ENCODE results near the gene MCF2L. TPM values are rescaled to one million over a fixed set of nuclear protein-coding genes. Genes with fewer than 3 reads are reported as not detected.
"Not testable (repeated sequence)": the region's sequence is repeated elsewhere in the genome, so short reads cannot be mapped to it uniquely, and the experiment has no call there.

The MCF2L gene
- total RNA-seq, 1 experiment from 2014 or later, result not detected

DNA sequence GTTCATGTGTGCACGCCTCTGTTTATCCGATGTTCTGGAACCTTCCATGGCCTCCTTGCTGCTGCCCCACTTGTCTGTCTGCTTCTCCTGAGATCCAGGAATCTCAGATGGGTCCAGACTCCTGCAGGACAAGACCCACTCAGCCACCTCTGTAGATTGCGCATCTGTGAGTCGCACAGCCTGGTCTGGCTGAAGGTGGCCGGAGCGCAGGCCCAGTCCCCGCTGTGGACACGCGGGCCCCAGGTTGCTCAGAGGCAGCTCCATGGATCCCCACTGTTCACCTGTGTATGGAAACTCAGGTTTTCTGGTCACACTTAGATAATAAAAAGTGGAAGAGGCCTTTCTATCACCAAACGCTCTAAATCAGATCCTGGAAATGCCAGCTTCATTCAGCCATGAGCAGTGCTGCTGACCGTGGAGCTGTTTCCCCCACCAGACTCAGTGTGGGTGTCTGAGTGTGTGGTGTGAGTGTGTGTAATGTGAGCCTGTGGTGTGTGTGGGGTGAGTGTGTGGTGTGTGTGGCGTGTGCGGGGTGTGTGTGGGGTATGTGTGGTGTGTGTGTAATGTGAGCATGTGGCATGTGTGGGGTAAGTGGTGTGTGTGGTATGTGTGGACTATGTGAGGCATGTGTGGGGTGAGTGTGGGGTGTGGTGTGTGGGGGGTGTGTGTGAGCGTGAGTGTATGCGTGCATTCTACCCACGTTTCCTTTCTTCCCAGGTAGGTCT, 59.5 kb downstream of the MCF2L start:
- ChIA-PET CTCF (interaction anchor here (0.7 to 1.6 kb wide), 8 partner anchors 8 to 142 kb away, joined by 3 to 6 read pairs (median 4); no protein-coding TSS in a partner anchor), POLR2A (no interaction called here)
- H3K27ac Mint-ChIP-seq (ENCODE audit: low read depth, unreplicated experiment), result no peak overlapping the region
- no peak overlapping the region for H3K4me3 Mint-ChIP-seq (ENCODE audit: unreplicated experiment)
- no peaks in the 10 kb centered on the region for H3K36me3 Mint-ChIP-seq (ENCODE audit: insufficient read depth, unreplicated experiment)
- H3K4me1 Mint-ChIP-seq (ENCODE audit: insufficient read depth, unreplicated experiment), result no peaks in the 10 kb centered on the region
- DNase-seq (ENCODE audit: unreplicated experiment), result no peak
- H3K27me3 Mint-ChIP-seq (ENCODE audit: insufficient read depth, unreplicated experiment), result peaks cover 66% of the 10 kb centered on the region
- TF ChIP-seq, protein P1, sequence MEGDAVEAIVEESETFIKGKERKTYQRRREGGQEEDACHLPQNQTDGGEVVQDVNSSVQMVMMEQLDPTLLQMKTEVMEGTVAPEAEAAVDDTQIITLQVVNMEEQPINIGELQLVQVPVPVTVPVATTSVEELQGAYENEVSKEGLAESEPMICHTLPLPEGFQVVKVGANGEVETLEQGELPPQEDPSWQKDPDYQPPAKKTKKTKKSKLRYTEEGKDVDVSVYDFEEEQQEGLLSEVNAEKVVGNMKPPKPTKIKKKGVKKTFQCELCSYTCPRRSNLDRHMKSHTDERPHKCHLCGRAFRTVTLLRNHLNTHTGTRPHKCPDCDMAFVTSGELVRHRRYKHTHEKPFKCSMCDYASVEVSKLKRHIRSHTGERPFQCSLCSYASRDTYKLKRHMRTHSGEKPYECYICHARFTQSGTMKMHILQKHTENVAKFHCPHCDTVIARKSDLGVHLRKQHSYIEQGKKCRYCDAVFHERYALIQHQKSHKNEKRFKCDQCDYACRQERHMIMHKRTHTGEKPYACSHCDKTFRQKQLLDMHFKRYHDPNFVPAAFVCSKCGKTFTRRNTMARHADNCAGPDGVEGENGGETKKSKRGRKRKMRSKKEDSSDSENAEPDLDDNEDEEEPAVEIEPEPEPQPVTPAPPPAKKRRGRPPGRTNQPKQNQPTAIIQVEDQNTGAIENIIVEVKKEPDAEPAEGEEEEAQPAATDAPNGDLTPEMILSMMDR (IDR thresholded peaks at IDR 0.05; ENCODE audit: unreplicated experiment), result no peak
- intact Hi-C loops (cut with micrococcal nuclease), result no loop called here
- BruUV-seq (replicated peaks), result no TSS peak
- no peaks in the 10 kb centered on the region for H3K9me3 Mint-ChIP-seq (ENCODE audit: unreplicated experiment)

GRCh38 chr13:113029061-113029445, 60.0 kb downstream of the MCF2L start:
- H3K27me3 Mint-ChIP-seq (ENCODE audit: insufficient read depth, unreplicated experiment), result peaks cover 66% of the 10 kb centered on the region
- ChIA-PET POLR2A (interaction anchor here (0.5 kb wide), 1 partner anchor 920 kb away, joined by 3 read pairs; no protein-coding TSS in a partner anchor), CTCF (interaction anchor here (0.8 to 1.6 kb wide), 7 partner anchors 11 to 118 kb away, joined by 3 to 6 read pairs (median 3); no protein-coding TSS in a partner anchor)
- intact Hi-C loops (cut with micrococcal nuclease), result no loop called here
- H3K9me3 Mint-ChIP-seq (ENCODE audit: unreplicated experiment), result no peaks in the 10 kb centered on the region
- BruUV-seq (replicated peaks), result no TSS peak
- no peaks in the 10 kb centered on the region for H3K36me3 Mint-ChIP-seq (ENCODE audit: insufficient read depth, unreplicated experiment)
- no peak overlapping the region for H3K27ac Mint-ChIP-seq (ENCODE audit: low read depth, unreplicated experiment)
- DNase-seq (ENCODE audit: unreplicated experiment), result no peak
- no peaks in the 10 kb centered on the region for H3K4me1 Mint-ChIP-seq (ENCODE audit: insufficient read depth, unreplicated experiment)
- no peak overlapping the region for H3K4me3 Mint-ChIP-seq (ENCODE audit: unreplicated experiment)
- TF ChIP-seq, protein P1 (IDR thresholded peaks at IDR 0.05; ENCODE audit: unreplicated experiment), result no peak

DNA sequence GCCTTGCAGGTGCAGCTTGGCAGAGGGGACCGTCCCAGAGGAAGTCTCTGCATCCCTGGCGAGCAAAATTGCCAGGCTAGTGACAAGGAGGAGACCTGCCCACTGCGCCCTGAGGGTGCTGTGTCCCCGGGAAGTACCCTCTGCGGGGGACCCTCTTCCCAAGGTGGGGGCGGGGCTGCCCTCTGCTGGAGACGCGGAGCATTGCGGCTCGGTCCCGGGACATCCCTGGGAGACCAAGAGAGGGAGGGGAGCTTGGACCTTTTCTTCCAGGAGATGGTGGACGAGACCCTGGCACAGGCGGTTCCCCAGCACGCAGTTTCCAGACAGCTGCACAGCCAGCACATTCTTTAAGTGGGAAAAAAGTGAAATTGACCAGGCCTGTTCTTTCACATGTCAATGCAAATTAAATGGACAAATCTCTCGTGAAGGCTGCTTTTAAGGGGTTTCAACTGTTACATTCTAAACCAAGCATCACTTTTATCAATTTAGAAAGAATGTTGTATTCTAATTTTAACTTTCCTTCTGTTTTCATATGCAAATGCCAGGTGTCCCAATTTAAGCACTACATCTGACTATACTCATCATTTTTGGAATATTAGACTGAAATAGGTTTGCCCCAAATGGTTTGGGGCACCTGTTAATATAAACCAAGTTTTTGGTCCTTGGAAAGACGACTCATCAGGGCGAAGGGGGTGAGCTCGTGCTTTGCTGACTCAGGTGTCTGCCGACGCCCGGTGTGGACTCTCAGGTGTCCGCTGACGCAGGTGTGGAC, 60.7 kb downstream of the MCF2L start:
- BruUV-seq (replicated peaks), result no TSS peak
- DNase-seq (ENCODE audit: unreplicated experiment), result peak; percentile 23
- Mint-ChIP-seq H3K27ac (ENCODE audit: low read depth, unreplicated experiment) (no peak overlapping the region), H3K36me3 (ENCODE audit: insufficient read depth, unreplicated experiment) (no peaks in the 10 kb centered on the region), H3K27me3 (ENCODE audit: insufficient read depth, unreplicated experiment) (peaks cover 60% of the 10 kb centered on the region), H3K4me1 (ENCODE audit: insufficient read depth, unreplicated experiment) (no peaks in the 10 kb centered on the region), H3K9me3 (ENCODE audit: unreplicated experiment) (no peaks in the 10 kb centered on the region), H3K4me3 (ENCODE audit: unreplicated experiment) (no peak overlapping the region)
- intact Hi-C loops (cut with micrococcal nuclease), result loop anchor here (10.0 kb wide), 1 partner anchor 265 kb away; the partner anchor contains the start of gene LAMP1
- TF ChIP-seq, protein P1 (IDR thresholded peaks at IDR 0.05; ENCODE audit: unreplicated experiment), result peak; percentile 71
- POLR2A ChIA-PET, result interaction anchor here (0.5 kb wide), 1 partner anchor 920 kb away, joined by 3 read pairs; no protein-coding TSS in a partner anchor
- CTCF ChIA-PET, result interaction anchor here (0.5 to 1.6 kb wide), 13 partner anchors 11 to 1034 kb away, joined by 3 to 6 read pairs (median 3); no protein-coding TSS in a partner anchor

GRCh38 chr13:113030259-113030640, 61.2 kb downstream of the MCF2L start:
- POLR2A ChIA-PET; H3K9me3 Mint-ChIP-seq (ENCODE audit: unreplicated experiment); H3K4me1 Mint-ChIP-seq (ENCODE audit: insufficient read depth, unreplicated experiment); H3K36me3 Mint-ChIP-seq (ENCODE audit: insufficient read depth, unreplicated experiment); BruUV-seq (replicated peaks); DNase-seq (ENCODE audit: unreplicated experiment); H3K4me3 Mint-ChIP-seq (ENCODE audit: unreplicated experiment); H3K27ac Mint-ChIP-seq (ENCODE audit: low read depth, unreplicated experiment): not testable (repeated sequence)
- peaks cover 56% of the 10 kb centered on the region for H3K27me3 Mint-ChIP-seq (ENCODE audit: insufficient read depth, unreplicated experiment)
- CTCF ChIA-PET, result interaction anchor here (0.6 to 1.3 kb wide), 5 partner anchors 8 to 118 kb away, joined by 3 to 4 read pairs (median 3); no protein-coding TSS in a partner anchor
- intact Hi-C loops (cut with micrococcal nuclease), result loop anchor here (10.0 kb wide), 1 partner anchor 265 kb away; the partner anchor contains the start of gene LAMP1
